Spleen (tissue), 7 donors: Measurements from ENCODE around the gene ZNF236.

Experiments
- CTCF ChIP-seq, 11 experiments: fragments of 200-600 bp in 7 of 11; fragments of 450-650 bp in 4 of 11; sonication (generic) in 4 of 11; IDR thresholded peaks in 8 of 11; conservative IDR thresholded peaks in 3 of 11; 1 replicate in 7 of 11; 2 replicates in 4 of 11; pipeline versions ENCODE4 v1.4.0 to v1.8.0; 2016 to 2021; ENCODE audit warnings: antibody characterized with exemption in 11 of 11, inconsistent platforms in 4 of 11, mild to moderate bottlenecking in 1 of 11
- POLR2A ChIP-seq, 3 donors: fragments of 450-650 bp; IDR thresholded peaks; one replicate each; pipeline ENCODE4 v1.5.1; 2017; ENCODE audit warnings: antibody characterized with exemption in 3 of 3, mild to moderate bottlenecking in 1 of 3
- donor health status: DM: no; HTN: no; CAD: no; lungs with moderate emphysema.
- donor health status: DM: no; HTN: no; CAD: no.
- donor health status: DM: no; HTN: no; CAD: no.

GRCh38 chr18:76827205-76828200, 5.1 kb downstream of the ZNF236 start:
- TF ChIP-seq CTCF (IDR thresholded peaks at IDR 0.05 in 8 of 11, conservative IDR thresholded peaks at IDR 0.05 in 3 of 11) (no peak), POLR2A (IDR thresholded peaks at IDR 0.05) (no peak)
